Body of pancreas (tissue), 4 donors: ENCODE results near the gene BACE2. TPM values are rescaled to one million over a fixed set of nuclear protein-coding genes. Genes with fewer than 3 reads are reported as not detected.
"Not testable (repeated sequence)": the region's sequence is repeated elsewhere in the genome, so short reads cannot be mapped to it uniquely, and the experiment has no call there.

Experiments
- ATAC-seq: fragments of 150-250 bp; one replicate; pipeline ENCODE4 v1.9.1; 2016
- DNase-seq, 4 donors: peaks; one replicate each; pipeline ENCODE4 v3.0.0-alpha.2; 2019
- H3K27ac ChIP-seq, 4 donors: fragments of 200-600 bp; sonication (generic); 1 replicate in 3 of 4; 2 replicates in 1 of 4; pipeline versions ENCODE4 v1.5.1 to v1.6.1; 2016 to 2019; ENCODE audit warnings: mild to moderate bottlenecking in 1 of 4, mixed read lengths in 1 of 4, moderate library complexity in 1 of 4
- H3K27me3 ChIP-seq, 2 donors: fragments of 200-600 bp; sonication (generic); one replicate each; pipeline ENCODE4 v1.6.0; 2016; ENCODE audit warnings: mild to moderate bottlenecking in 1 of 2
- H3K36me3 ChIP-seq, 2 donors: fragments of 200-600 bp; sonication (generic); replicated peaks in 1 of 2; 2 replicates each; pipeline ENCODE4 v1.5.1; 2016; ENCODE audit warnings: low read depth in 2 of 2; ENCODE audit not compliant: insufficient read depth in 1 of 2
- H3K4me1 ChIP-seq: fragments of 200-600 bp; sonication (generic); one replicate; pipeline ENCODE4 v1.6.0; 2016
- H3K4me3 ChIP-seq, 2 donors: fragments of 200-600 bp; sonication (generic); 1 replicate in 1 of 2; 2 replicates in 1 of 2; pipeline ENCODE4 v1.5.1; 2016 to 2019
- H3K9me3 ChIP-seq, 3 donors: fragments of 200-600 bp; sonication (generic); 1 replicate in 2 of 3; 2 replicates in 1 of 3; pipeline ENCODE4 v1.5.1; 2016
- POLR2A ChIP-seq, 3 donors: fragments of 450-650 bp; IDR thresholded peaks; one replicate each; pipeline ENCODE4 v1.6.1; 2016; ENCODE audit warnings: antibody characterized with exemption in 3 of 3, mild to moderate bottlenecking in 2 of 3
- WGBS, 2 donors: methylation state at CpG; one replicate each; pipeline ENCODE4 v1.1.5; 2017; 5-methylcytosine and 5-hydroxymethylcytosine counted together
- intact Hi-C: fragments of 100-400 bp; cut with DNase I; formaldehyde crosslinking; loops from one replicate; pipeline ENCODE4 v1.15.1; 2023
- total RNA-seq, 2 donors: library from RNA; depleted of rRNA; stranded (reverse); fragments of >200 nt; gene quantifications; one replicate each; pipeline ENCODE4 v1.1.0, GENCODE V29; 2016
- TF ChIP-seq, protein P1 (sequence below), 7 experiments: fragments of 450-650 bp in 4 of 7; fragments of 200-600 bp in 3 of 7; sonication (generic) in 3 of 7; IDR thresholded peaks; one replicate each; pipeline ENCODE4 v1.5.1; 2016 to 2019; ENCODE audit warnings: antibody characterized with exemption in 7 of 7

Gene BACE2
- total RNA-seq, 2 donors from 2014 or later = 86.4 to 107 TPM

DNA sequence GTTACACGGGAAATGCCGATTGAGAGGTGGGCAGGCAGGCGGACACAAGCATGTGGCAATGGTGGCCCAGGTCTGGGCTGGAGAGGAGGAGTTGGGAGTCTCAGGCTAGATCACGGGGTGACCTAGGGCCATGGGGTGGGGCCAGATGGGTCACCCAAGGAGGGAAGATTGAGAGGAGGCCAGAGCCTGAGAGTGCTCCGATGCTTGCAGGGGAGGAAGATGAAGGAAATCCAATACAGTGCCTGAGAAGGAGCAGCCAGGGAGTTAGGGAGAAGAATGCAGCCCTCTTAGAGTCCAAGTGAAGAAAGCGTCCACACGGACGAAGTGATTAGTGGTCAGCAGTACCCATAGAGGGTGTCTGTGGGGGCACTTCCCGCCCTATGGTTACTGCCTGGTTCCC, 87.2 kb downstream of the BACE2 start:
- H3K9me3 ChIP-seq = no peaks in the 10 kb centered on the region
- H3K27me3 ChIP-seq = no peaks in the 10 kb centered on the region
- DNase-seq (no peak), ATAC-seq (no peak)
- 94 to 96% methylated on average over 9 of the region's 9 CpGs for WGBS, 2 donors
- H3K4me1 ChIP-seq = peaks cover 15% of the 10 kb centered on the region
- no peak overlapping the region for H3K27ac ChIP-seq
- no peak overlapping the region for H3K4me3 ChIP-seq
- intact Hi-C loops = no loop called here
- TF ChIP-seq POLR2A (IDR thresholded peaks at IDR 0.05) = no peak
- TF ChIP-seq, protein P1, sequence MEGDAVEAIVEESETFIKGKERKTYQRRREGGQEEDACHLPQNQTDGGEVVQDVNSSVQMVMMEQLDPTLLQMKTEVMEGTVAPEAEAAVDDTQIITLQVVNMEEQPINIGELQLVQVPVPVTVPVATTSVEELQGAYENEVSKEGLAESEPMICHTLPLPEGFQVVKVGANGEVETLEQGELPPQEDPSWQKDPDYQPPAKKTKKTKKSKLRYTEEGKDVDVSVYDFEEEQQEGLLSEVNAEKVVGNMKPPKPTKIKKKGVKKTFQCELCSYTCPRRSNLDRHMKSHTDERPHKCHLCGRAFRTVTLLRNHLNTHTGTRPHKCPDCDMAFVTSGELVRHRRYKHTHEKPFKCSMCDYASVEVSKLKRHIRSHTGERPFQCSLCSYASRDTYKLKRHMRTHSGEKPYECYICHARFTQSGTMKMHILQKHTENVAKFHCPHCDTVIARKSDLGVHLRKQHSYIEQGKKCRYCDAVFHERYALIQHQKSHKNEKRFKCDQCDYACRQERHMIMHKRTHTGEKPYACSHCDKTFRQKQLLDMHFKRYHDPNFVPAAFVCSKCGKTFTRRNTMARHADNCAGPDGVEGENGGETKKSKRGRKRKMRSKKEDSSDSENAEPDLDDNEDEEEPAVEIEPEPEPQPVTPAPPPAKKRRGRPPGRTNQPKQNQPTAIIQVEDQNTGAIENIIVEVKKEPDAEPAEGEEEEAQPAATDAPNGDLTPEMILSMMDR (IDR thresholded peaks at IDR 0.05) = no peak
- H3K36me3 ChIP-seq = peaks cover 0 to 2% of the 10 kb centered on the region in 2 donors

DNA sequence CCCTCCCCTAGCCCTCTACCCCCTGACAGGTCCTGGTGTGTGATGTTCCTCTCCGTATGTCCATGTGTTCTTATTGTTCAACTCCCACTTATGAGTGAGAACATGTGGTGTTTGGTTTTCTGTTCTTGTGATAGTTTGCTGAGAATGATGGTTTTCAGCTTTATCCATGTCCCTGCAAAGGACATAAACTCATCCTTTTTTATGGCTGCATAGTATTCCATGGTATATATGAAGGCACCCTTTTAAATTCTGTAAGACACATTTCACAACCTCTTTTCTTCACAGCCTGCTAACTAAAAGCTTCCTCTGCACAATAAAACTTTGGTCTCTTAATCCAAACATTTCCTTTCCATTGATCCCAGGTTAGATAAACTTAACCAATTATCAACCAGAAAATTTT, 88.3 kb downstream of the BACE2 start:
- WGBS, 2 donors = 94 to 100% methylated on average over 1 of the region's 1 CpG
- intact Hi-C loops, H3K4me1 ChIP-seq, H3K4me3 ChIP-seq, H3K27ac ChIP-seq, DNase-seq, H3K36me3 ChIP-seq, H3K27me3 ChIP-seq, ATAC-seq, H3K9me3 ChIP-seq: not testable (repeated sequence)

DNA sequence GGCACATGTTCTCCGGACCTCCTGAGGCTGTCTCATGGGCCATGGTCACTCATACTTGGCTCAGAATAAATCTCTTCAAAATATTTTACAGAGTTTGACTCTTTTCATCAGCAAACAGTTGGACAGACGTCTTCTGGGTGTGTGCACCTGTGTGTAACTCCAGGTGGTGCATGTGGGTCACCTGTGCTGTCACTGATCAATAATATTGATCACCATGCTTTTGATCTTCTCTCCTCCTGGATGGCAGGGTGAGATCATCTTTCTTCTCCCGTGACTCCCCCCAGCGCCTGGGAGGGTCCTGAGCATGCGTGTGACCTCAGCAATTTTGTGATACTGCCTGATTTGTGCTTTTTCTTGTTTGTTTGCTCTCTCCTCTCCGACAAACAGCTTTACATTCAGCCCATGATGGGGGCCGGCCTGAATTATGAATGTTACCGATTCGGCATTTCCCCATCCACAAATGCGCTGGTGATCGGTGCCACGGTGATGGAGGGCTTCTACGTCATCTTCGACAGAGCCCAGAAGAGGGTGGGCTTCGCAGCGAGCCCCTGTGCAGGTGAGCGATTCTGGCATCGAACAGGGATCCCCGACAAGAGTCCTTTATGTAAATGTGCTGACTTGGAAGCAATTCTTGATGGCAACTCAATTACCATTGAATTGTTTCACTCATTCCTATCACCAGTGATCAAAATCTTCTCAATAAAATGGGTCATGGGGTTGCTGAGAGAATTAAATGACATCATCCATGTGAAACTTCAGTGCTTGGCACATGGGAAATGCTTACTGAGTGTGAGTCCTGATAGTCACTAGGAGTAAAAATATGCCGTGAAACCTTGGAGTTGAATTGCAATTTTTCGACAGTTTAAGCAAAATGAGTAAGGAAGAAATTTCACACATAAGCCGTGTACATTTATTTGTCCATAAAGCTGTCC, 89.1 kb downstream of the BACE2 start:
- Histone ChIP-seq H3K27ac (no peak overlapping the region), H3K27me3 (no peaks in the 10 kb centered on the region), H3K4me3 (no peak overlapping the region), H3K4me1 (peaks cover 7% of the 10 kb centered on the region), H3K36me3 (peaks cover 0 to 2% of the 10 kb centered on the region in 2 donors), H3K9me3 (no peaks in the 10 kb centered on the region)
- no peak for TF ChIP-seq POLR2A (IDR thresholded peaks at IDR 0.05)
- TF ChIP-seq, protein P1 (IDR thresholded peaks at IDR 0.05) = no peak
- ATAC-seq = no peak
- intact Hi-C loops = no loop called here
- WGBS, 2 donors = 94% methylated on average over 22 of the region's 22 CpGs
- DNase-seq = no peak

DNA sequence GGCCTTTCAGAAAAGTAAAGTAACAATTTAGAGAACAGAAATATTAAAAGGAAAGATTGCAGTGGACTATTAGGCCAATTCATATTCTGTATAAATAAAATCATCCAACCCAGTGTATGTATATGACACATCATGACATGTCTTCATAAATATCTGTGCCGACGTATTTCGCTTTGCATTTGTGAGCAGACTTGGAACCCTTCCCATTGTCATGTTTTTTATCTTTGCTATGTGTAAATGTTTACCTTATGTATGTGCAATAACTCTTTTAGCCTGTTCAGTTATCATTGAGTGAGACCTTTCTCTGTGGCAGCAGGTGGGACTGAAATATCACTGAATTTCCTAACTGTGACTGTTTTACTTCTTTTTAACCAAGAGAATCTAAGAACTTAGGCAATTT, 90.7 kb downstream of the BACE2 start:
- no peaks in the 10 kb centered on the region for H3K27me3 ChIP-seq
- ATAC-seq (no peak), DNase-seq (no peak)
- H3K36me3 ChIP-seq = no peaks in the 10 kb centered on the region
- intact Hi-C loops = no loop called here
- no peak overlapping the region for H3K4me3 ChIP-seq
- no peak for TF ChIP-seq POLR2A (IDR thresholded peaks at IDR 0.05)
- TF ChIP-seq, protein P1 (IDR thresholded peaks at IDR 0.05) = no peak
- H3K27ac ChIP-seq = no peak overlapping the region
- no peaks in the 10 kb centered on the region for H3K9me3 ChIP-seq
- 44 to 48% methylated on average over 3 of the region's 3 CpGs for WGBS, 2 donors
- H3K4me1 ChIP-seq = peaks cover 7% of the 10 kb centered on the region

DNA sequence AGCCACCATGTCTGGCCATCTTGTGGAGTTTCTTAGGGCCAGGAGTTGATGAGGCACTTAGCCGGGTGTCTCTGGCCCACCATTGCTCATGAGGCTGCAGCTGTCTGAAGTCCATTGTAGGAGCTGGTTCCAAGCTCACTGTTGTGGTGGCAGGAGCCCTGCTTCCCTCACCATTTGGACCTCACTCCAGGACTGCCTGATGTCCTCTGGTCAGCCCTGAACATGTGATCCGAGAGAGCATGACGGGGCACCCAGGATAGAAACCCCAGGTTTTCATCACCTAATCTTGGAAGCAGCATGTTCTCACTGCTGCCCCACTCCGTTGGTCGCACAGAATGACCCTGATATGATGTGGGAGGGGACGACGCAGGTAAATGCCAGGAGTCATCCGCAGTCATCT, 92.5 kb downstream of the BACE2 start:
- Histone ChIP-seq H3K9me3 (no peaks in the 10 kb centered on the region), H3K36me3 (no peaks in the 10 kb centered on the region), H3K27me3 (no peaks in the 10 kb centered on the region), H3K4me3 (no peak overlapping the region), H3K4me1 (peaks cover 7% of the 10 kb centered on the region), H3K27ac (no peak overlapping the region)
- intact Hi-C loops = no loop called here
- no peak for DNase-seq
- WGBS, 2 donors = 93 to 95% methylated on average over 8 of the region's 8 CpGs
- TF ChIP-seq POLR2A (IDR thresholded peaks at IDR 0.05) = no peak
- TF ChIP-seq, protein P1 (IDR thresholded peaks at IDR 0.05) = no peak
- ATAC-seq = no peak
